HL-60 (cell line): ENCODE data around the gene TIMM44.

ENCODE experiments used
- GABPA ChIP-seq: IDR thresholded peaks from 2 replicates; pipeline ENCODE4 v1.6.1; 2012; ENCODE audit warnings: low read depth
- POLR2AphosphoS5 ChIP-seq: IDR thresholded peaks from 2 replicates; pipeline ENCODE4 v1.6.1; 2012; ENCODE audit warnings: low read depth
- SPI1 ChIP-seq: IDR thresholded peaks from 2 replicates; pipeline ENCODE4 v1.6.1; 2012; ENCODE audit warnings: low read depth, mild to moderate bottlenecking, borderline replicate concordance
- TF ChIP-seq, protein P1 (sequence below): IDR thresholded peaks from one replicate; pipeline ENCODE4 v1.5.1; 2011; ENCODE audit warnings: low read length, control low read depth, inconsistent platforms; ENCODE audit not compliant: insufficient read depth
- TF ChIP-seq, protein P2 (sequence below): IDR thresholded peaks from 2 replicates; pipeline ENCODE4 v1.6.1; 2012; ENCODE audit warnings: low read depth; ENCODE audit not compliant: insufficient replicate concordance

DNA sequence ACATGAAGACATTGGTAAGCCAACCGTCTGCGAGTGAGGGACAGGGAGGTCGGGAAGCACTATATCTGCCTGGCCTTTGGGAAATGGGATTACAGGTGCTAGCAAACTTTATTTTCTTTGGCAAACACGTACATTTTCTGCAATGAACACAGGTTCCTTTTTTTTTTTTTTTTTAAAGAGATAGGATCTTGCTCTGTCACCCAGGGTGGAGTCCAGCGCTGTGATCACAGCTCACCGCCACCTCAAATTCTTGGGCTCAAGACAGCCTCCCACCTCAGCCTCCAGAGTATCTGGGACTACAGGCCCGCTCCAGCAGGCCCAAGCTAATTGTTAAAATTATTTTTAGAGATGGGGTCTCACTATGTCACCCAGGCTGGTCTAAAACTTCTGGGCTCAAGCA, 37.7 kb upstream of the TIMM44 start:
- TF ChIP-seq GABPA (no peak), POLR2AphosphoS5 (no peak), SPI1 (no peak)
- TF ChIP-seq, protein P1, sequence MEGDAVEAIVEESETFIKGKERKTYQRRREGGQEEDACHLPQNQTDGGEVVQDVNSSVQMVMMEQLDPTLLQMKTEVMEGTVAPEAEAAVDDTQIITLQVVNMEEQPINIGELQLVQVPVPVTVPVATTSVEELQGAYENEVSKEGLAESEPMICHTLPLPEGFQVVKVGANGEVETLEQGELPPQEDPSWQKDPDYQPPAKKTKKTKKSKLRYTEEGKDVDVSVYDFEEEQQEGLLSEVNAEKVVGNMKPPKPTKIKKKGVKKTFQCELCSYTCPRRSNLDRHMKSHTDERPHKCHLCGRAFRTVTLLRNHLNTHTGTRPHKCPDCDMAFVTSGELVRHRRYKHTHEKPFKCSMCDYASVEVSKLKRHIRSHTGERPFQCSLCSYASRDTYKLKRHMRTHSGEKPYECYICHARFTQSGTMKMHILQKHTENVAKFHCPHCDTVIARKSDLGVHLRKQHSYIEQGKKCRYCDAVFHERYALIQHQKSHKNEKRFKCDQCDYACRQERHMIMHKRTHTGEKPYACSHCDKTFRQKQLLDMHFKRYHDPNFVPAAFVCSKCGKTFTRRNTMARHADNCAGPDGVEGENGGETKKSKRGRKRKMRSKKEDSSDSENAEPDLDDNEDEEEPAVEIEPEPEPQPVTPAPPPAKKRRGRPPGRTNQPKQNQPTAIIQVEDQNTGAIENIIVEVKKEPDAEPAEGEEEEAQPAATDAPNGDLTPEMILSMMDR: no peak
- TF ChIP-seq, protein P2, sequence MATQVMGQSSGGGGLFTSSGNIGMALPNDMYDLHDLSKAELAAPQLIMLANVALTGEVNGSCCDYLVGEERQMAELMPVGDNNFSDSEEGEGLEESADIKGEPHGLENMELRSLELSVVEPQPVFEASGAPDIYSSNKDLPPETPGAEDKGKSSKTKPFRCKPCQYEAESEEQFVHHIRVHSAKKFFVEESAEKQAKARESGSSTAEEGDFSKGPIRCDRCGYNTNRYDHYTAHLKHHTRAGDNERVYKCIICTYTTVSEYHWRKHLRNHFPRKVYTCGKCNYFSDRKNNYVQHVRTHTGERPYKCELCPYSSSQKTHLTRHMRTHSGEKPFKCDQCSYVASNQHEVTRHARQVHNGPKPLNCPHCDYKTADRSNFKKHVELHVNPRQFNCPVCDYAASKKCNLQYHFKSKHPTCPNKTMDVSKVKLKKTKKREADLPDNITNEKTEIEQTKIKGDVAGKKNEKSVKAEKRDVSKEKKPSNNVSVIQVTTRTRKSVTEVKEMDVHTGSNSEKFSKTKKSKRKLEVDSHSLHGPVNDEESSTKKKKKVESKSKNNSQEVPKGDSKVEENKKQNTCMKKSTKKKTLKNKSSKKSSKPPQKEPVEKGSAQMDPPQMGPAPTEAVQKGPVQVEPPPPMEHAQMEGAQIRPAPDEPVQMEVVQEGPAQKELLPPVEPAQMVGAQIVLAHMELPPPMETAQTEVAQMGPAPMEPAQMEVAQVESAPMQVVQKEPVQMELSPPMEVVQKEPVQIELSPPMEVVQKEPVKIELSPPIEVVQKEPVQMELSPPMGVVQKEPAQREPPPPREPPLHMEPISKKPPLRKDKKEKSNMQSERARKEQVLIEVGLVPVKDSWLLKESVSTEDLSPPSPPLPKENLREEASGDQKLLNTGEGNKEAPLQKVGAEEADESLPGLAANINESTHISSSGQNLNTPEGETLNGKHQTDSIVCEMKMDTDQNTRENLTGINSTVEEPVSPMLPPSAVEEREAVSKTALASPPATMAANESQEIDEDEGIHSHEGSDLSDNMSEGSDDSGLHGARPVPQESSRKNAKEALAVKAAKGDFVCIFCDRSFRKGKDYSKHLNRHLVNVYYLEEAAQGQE: no peak
